ENCODE measurements around the gene SLC30A2. TPM values are rescaled to one million over a fixed set of nuclear protein-coding genes. Genes with fewer than 3 reads are reported as not detected.

The SLC30A2 gene
- total and polyA plus RNA-seq, 2 experiments from 2014 or later: 0.07 TPM; not detected in 1

DNA sequence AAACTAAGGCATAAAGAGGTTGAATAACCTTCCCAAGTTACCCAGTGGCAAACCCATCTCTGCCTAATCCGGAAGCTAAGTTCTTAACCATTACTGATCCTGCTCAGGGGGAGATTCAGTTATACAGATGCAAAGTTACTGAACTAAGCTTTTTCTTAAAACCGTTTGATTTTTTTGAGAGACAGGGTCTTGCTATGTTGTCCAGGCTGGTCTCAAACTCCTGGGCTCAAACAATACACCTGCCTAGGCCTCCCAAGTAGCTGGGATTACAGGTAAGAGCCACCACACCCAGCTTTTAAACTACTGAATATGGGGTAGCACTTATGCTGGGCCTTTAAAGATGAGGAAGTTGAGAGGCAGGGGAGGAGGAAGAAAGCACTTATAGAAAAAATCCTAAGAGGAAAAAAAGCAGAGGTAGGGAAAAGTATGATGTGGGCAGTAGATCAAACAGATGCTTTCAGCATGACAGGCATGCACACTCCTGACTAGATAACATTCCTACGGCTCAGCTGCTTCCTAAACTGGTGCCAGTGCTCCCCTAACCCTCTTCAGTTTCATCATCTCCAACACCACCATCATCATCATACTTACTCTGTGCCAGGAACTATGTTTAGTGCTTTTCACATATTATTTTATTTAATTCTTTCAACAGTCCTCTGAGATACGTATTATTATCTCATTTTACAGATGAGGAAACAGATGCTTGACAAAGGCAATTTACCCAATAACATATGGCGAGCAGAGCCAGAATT is 53.8 kb downstream of the SLC30A2 start:
- H3K27ac ChIP-seq (ENCODE audit: low read depth): no peak overlapping the region
- H3F3A ChIP-seq (replicated peaks; ENCODE audit: low read depth): no peaks in the 10 kb centered on the region
- H3K9me2 ChIP-seq (ENCODE audit: insufficient read depth): no peaks in the 10 kb centered on the region
- Mint-ChIP-seq H3K27me3 (ENCODE audit: insufficient read depth, low read depth, poor library complexity) (no peaks in the 10 kb centered on the region), H3K36me3 (ENCODE audit: low read depth) (no peaks in the 10 kb centered on the region; the same call in 2 of the 3 replicates), H3K9me3 (no peaks in the 10 kb centered on the region), H3K27ac (peak overlapping the region; percentile 16; the same call in 1 of the 2 replicates), H3K4me3 (no peak overlapping the region), H3K4me1 (peaks cover 18% of the 10 kb centered on the region)
- H3K79me2 ChIP-seq (replicated peaks; ENCODE audit: insufficient read depth): no peaks in the 10 kb centered on the region
- H3K4me1 ChIP-seq (ENCODE audit: insufficient read depth): peaks cover 5% of the 10 kb centered on the region; the same call in 1 of the 2 replicates
- no peak overlapping the region for H3K4me3 ChIP-seq
- H4K20me1 ChIP-seq (replicated peaks; ENCODE audit: insufficient read depth): no peaks in the 10 kb centered on the region
- H2AFZ ChIP-seq: no peak overlapping the region
- H3K36me3 ChIP-seq (ENCODE audit: insufficient read depth): no peaks in the 10 kb centered on the region
- TF ChIP-seq, protein P1, sequence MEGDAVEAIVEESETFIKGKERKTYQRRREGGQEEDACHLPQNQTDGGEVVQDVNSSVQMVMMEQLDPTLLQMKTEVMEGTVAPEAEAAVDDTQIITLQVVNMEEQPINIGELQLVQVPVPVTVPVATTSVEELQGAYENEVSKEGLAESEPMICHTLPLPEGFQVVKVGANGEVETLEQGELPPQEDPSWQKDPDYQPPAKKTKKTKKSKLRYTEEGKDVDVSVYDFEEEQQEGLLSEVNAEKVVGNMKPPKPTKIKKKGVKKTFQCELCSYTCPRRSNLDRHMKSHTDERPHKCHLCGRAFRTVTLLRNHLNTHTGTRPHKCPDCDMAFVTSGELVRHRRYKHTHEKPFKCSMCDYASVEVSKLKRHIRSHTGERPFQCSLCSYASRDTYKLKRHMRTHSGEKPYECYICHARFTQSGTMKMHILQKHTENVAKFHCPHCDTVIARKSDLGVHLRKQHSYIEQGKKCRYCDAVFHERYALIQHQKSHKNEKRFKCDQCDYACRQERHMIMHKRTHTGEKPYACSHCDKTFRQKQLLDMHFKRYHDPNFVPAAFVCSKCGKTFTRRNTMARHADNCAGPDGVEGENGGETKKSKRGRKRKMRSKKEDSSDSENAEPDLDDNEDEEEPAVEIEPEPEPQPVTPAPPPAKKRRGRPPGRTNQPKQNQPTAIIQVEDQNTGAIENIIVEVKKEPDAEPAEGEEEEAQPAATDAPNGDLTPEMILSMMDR (conservative IDR thresholded peaks at IDR 0.05; ENCODE audit: low read depth in 2 of 2): no peak
- TF ChIP-seq ZNF114 (CRISPR knock-in tag; IDR thresholded peaks at IDR 0.05) (no peak), ETS1 (IDR thresholded peaks at IDR 0.05) (no peak), POLR2AphosphoS5 (IDR thresholded peaks at IDR 0.05; ENCODE audit: low read depth) (no peak), JUNB (IDR thresholded peaks at IDR 0.05; ENCODE audit: unreplicated experiment) (no peak)
- no peak overlapping the region for H3K4me2 ChIP-seq
- no peak for DNase-seq (ENCODE audit: low spot score)
- no peaks in the 10 kb centered on the region for H3K27me3 ChIP-seq (ENCODE audit: insufficient read depth)
- no peak for ATAC-seq

GRCh38 chr1:25990702-25991395 is 55.1 kb downstream of the SLC30A2 start:
- H4K20me1 ChIP-seq (replicated peaks; ENCODE audit: insufficient read depth): no peaks in the 10 kb centered on the region; the same call in 1 of the 2 replicates
- no peaks in the 10 kb centered on the region for H3F3A ChIP-seq (replicated peaks; ENCODE audit: low read depth)
- no peak overlapping the region for H3K4me3 ChIP-seq
- DNase-seq (ENCODE audit: low spot score): no peak
- H3K9me2 ChIP-seq (ENCODE audit: insufficient read depth): no peaks in the 10 kb centered on the region
- no peak for ATAC-seq
- H3K27me3 Mint-ChIP-seq (ENCODE audit: insufficient read depth, low read depth, poor library complexity): no peaks in the 10 kb centered on the region
- peaks cover 4% of the 10 kb centered on the region for H3K36me3 Mint-ChIP-seq (ENCODE audit: low read depth)
- no peak overlapping the region for H2AFZ ChIP-seq
- no peak overlapping the region for H3K27ac ChIP-seq (ENCODE audit: low read depth)
- H3K4me2 ChIP-seq: no peak overlapping the region
- H3K36me3 ChIP-seq (ENCODE audit: insufficient read depth): no peaks in the 10 kb centered on the region
- no peaks in the 10 kb centered on the region; the same call in 2 of the 3 replicates for H3K9me3 Mint-ChIP-seq
- no peak overlapping the region for H3K27ac Mint-ChIP-seq
- H3K4me1 ChIP-seq (ENCODE audit: insufficient read depth): no peaks in the 10 kb centered on the region
- H3K4me1 Mint-ChIP-seq: peaks cover 14% of the 10 kb centered on the region
- H3K79me2 ChIP-seq (replicated peaks; ENCODE audit: insufficient read depth): no peaks in the 10 kb centered on the region
- H3K27me3 ChIP-seq (ENCODE audit: insufficient read depth): no peaks in the 10 kb centered on the region
- no peak overlapping the region for H3K4me3 Mint-ChIP-seq
- TF ChIP-seq ZNF331 (CRISPR knock-in tag; IDR thresholded peaks at IDR 0.05; ENCODE audit: low read depth): no peak
- TF ChIP-seq, protein P2, sequence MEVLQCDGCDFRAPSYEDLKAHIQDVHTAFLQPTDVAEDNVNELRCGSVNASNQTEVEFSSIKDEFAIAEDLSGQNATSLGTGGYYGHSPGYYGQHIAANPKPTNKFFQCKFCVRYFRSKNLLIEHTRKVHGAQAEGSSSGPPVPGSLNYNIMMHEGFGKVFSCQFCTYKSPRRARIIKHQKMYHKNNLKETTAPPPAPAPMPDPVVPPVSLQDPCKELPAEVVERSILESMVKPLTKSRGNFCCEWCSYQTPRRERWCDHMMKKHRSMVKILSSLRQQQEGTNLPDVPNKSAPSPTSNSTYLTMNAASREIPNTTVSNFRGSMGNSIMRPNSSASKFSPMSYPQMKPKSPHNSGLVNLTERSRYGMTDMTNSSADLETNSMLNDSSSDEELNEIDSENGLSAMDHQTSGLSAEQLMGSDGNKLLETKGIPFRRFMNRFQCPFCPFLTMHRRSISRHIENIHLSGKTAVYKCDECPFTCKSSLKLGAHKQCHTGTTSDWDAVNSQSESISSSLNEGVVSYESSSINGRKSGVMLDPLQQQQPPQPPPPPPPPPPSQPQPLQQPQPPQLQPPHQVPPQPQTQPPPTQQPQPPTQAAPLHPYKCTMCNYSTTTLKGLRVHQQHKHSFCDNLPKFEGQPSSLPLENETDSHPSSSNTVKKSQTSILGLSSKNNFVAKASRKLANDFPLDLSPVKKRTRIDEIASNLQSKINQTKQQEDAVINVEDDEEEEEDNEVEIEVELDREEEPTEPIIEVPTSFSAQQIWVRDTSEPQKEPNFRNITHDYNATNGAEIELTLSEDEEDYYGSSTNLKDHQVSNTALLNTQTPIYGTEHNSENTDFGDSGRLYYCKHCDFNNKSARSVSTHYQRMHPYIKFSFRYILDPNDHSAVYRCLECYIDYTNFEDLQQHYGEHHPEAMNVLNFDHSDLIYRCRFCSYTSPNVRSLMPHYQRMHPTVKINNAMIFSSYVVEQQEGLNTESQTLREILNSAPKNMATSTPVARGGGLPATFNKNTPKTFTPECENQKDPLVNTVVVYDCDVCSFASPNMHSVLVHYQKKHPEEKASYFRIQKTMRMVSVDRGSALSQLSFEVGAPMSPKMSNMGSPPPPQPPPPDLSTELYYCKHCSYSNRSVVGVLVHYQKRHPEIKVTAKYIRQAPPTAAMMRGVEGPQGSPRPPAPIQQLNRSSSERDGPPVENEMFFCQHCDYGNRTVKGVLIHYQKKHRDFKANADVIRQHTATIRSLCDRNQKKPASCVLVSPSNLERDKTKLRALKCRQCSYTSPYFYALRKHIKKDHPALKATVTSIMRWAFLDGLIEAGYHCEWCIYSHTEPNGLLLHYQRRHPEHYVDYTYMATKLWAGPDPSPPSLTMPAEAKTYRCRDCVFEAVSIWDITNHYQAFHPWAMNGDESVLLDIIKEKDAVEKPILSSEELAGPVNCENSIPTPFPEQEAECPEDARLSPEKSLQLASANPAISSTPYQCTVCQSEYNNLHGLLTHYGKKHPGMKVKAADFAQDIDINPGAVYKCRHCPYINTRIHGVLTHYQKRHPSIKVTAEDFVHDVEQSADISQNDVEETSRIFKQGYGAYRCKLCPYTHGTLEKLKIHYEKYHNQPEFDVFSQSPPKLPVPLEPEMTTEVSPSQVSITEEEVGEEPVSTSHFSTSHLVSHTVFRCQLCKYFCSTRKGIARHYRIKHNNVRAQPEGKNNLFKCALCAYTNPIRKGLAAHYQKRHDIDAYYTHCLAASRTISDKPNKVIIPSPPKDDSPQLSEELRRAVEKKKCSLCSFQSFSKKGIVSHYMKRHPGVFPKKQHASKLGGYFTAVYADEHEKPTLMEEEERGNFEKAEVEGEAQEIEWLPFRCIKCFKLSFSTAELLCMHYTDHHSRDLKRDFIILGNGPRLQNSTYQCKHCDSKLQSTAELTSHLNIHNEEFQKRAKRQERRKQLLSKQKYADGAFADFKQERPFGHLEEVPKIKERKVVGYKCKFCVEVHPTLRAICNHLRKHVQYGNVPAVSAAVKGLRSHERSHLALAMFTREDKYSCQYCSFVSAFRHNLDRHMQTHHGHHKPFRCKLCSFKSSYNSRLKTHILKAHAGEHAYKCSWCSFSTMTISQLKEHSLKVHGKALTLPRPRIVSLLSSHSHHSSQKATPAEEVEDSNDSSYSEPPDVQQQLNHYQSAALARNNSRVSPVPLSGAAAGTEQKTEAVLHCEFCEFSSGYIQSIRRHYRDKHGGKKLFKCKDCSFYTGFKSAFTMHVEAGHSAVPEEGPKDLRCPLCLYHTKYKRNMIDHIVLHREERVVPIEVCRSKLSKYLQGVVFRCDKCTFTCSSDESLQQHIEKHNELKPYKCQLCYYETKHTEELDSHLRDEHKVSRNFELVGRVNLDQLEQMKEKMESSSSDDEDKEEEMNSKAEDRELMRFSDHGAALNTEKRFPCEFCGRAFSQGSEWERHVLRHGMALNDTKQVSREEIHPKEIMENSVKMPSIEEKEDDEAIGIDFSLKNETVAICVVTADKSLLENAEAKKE (CRISPR knock-in tag; IDR thresholded peaks at IDR 0.05): no peak
- TF ChIP-seq STAT1 (IDR thresholded peaks at IDR 0.05; ENCODE audit: unreplicated experiment): no peak
- TF ChIP-seq, protein P1 (conservative IDR thresholded peaks at IDR 0.05; ENCODE audit: low read depth in 2 of 2): no peak
- TF ChIP-seq POLR2AphosphoS5 (IDR thresholded peaks at IDR 0.05; ENCODE audit: low read depth): no peak
